HCT116 (cell line): ENCODE results near the gene ETV7. TPM values are rescaled to one million over a fixed set of nuclear protein-coding genes. Genes with fewer than 3 reads are reported as not detected.

ENCODE experiments used
- ATAC-seq: fragments of 200-7000 bp; cut with Tn5 transposase; 2 replicates; pipeline ENCODE4 v1.9.1; 2020; ENCODE audit warnings: mild to moderate bottlenecking, moderate library complexity
- BruUV-seq: library from RNA; stranded (reverse); fragments of 400-500 nt; replicated peaks from 2 replicates; lab custom pipeline; 2021; lab: Mats Ljungman, UMichigan
- CTCF ChIA-PET: fragments of 300-600 bp; sonication (Branson Sonifier 250); formaldehyde crosslinking; loops from one replicate; lab custom pipeline; 2021; ENCODE audit warnings: antibody characterized with exemption; lab: Charles Lee
- POLR2A ChIA-PET: fragments of 300-600, 350-600 bp; sonication (Branson Sonifier 250); formaldehyde crosslinking; loops from one replicate; lab custom pipeline; 2021; ENCODE audit warnings: antibody characterized with exemption; lab: Charles Lee
- RAD21 ChIA-PET, 2 experiments: fragments of 300-600 bp; sonication (Branson Sonifier 250); formaldehyde crosslinking; loops; one replicate each; lab custom pipeline; 2023; ENCODE audit warnings: low total read pairs in 2 of 2; ENCODE audit not compliant: uncharacterized antibody in 2 of 2, unreplicated experiment in 2 of 2, low non-redundant PET in 1 of 2; lab: Charles Lee
- DNase-seq: peaks from one replicate; pipeline ENCODE4 v3.0.0-alpha.2; 2010; ENCODE audit warnings: low read depth, low spot score
- H2AFZ ChIP-seq: fragments of 200-600 bp; shearing (Covaris generic), sonication (generic); 2 replicates; pipeline ENCODE4 v1.6.1; 2017; ENCODE audit warnings: low read depth, mixed run types, mixed read lengths, antibody characterized with exemption, low read length; ENCODE audit not compliant: poor library complexity, severe bottlenecking
- H3K27ac ChIP-seq: 2 replicates; pipeline ENCODE4 v1.5.1; 2012; ENCODE audit warnings: low read depth, low read length
- H3K27me3 ChIP-seq: fragments of 200-600 bp; sonication (generic); 2 replicates; pipeline ENCODE4 v1.6.1; 2016; ENCODE audit warnings: mixed run types, low read length, mixed read lengths; ENCODE audit not compliant: insufficient read depth
- H3K36me3 ChIP-seq, 2 experiments: fragments of 200-500 bp in 1 of 2; fragments of 200-600 bp in 1 of 2; sonication (Bioruptor generic) in 1 of 2; sonication (generic) in 1 of 2; 2 replicates each; pipeline versions ENCODE4 v1.5.1 to v1.6.1; 2014 to 2016; ENCODE audit warnings: low read length in 2 of 2, inconsistent platforms in 1 of 2, mixed read lengths in 1 of 2, mixed run types in 1 of 2; ENCODE audit not compliant: insufficient read depth in 2 of 2, control insufficient read depth in 1 of 2
- H3K4me1 ChIP-seq, 2 experiments: fragments of 200-600 bp in 1 of 2; sonication (generic) in 1 of 2; 2 replicates each; pipeline versions ENCODE4 v1.5.1 to v1.6.1; 2012 to 2017; ENCODE audit warnings: low read length in 2 of 2, inconsistent platforms in 1 of 2, mild to moderate bottlenecking in 1 of 2, mixed read lengths in 1 of 2, mixed run types in 1 of 2, moderate library complexity in 1 of 2; ENCODE audit not compliant: insufficient read depth in 2 of 2, control insufficient read depth in 1 of 2
- H3K4me2 ChIP-seq: fragments of 200-600 bp; sonication (generic); 2 replicates; pipeline ENCODE4 v1.6.1; 2017; ENCODE audit warnings: mixed run types, low read length, mixed read lengths
- H3K4me3 ChIP-seq, 2 experiments: fragments of 200-600 bp in 1 of 2; sonication (generic) in 1 of 2; replicated peaks in 1 of 2; 2 replicates each; pipeline ENCODE4 v1.5.1; 2011 to 2016; ENCODE audit warnings: low read length in 2 of 2, control low read depth in 1 of 2, low read depth in 1 of 2, mild to moderate bottlenecking in 1 of 2, mixed read lengths in 1 of 2, mixed run types in 1 of 2
- H3K79me2 ChIP-seq: fragments of 200-600 bp; sonication (generic); 2 replicates; pipeline ENCODE4 v1.6.1; 2017; ENCODE audit warnings: mild to moderate bottlenecking, mixed run types, low read length, moderate library complexity, mixed read lengths; ENCODE audit not compliant: insufficient read depth
- H3K9ac ChIP-seq: fragments of 200-600 bp; sonication (generic); 2 replicates; pipeline ENCODE4 v1.6.1; 2016; ENCODE audit warnings: low read length, mixed read lengths
- H3K9me2 ChIP-seq: fragments of 200-600 bp; sonication (generic), shearing (Covaris generic); 2 replicates; pipeline ENCODE4 v1.6.1; 2017; ENCODE audit warnings: mixed run types, mild to moderate bottlenecking, moderate library complexity; ENCODE audit not compliant: insufficient read depth
- H3K9me3 ChIP-seq, 2 experiments: fragments of 200-500 bp in 1 of 2; fragments of 200-600 bp in 1 of 2; sonication (Bioruptor generic) in 1 of 2; sonication (generic) in 1 of 2; 2 replicates each; pipeline ENCODE4 v1.6.1; 2014 to 2017; ENCODE audit warnings: low read length in 2 of 2, mixed read lengths in 2 of 2, inconsistent platforms in 1 of 2, low read depth in 1 of 2, mild to moderate bottlenecking in 1 of 2, mixed run types in 1 of 2, moderate library complexity in 1 of 2; ENCODE audit not compliant: control insufficient read depth in 1 of 2, insufficient read depth in 1 of 2
- H4K20me1 ChIP-seq: fragments of 200-600 bp; sonication (generic), shearing (Covaris generic); 2 replicates; pipeline ENCODE4 v1.6.1; 2017; ENCODE audit warnings: mixed run types, mild to moderate bottlenecking, moderate library complexity; ENCODE audit not compliant: insufficient read depth
- ELF1 ChIP-seq: IDR thresholded peaks from 2 replicates; pipeline ENCODE4 v1.6.1; 2012; ENCODE audit warnings: low read depth, borderline replicate concordance
- JUND ChIP-seq: IDR thresholded peaks from 2 replicates; pipeline ENCODE4 v1.6.1; 2012
- POLR2A ChIP-seq: IDR thresholded peaks from 2 replicates; pipeline ENCODE4 v1.7.0; 2011; ENCODE audit warnings: borderline replicate concordance; ENCODE audit not compliant: insufficient read depth, insufficient read length; ENCODE audit errors: extremely low read depth
- POLR2AphosphoS5 ChIP-seq: IDR thresholded peaks from 2 replicates; pipeline ENCODE4 v1.6.1; 2011; ENCODE audit warnings: mild to moderate bottlenecking, low read depth, low read length, moderate library complexity
- SP1 ChIP-seq: IDR thresholded peaks from 2 replicates; pipeline ENCODE4 v1.6.1; 2012; ENCODE audit warnings: low read depth
- ZNF274 ChIP-seq: fragments of 200-500 bp; sonication (Bioruptor generic); IDR thresholded peaks from 2 replicates; pipeline ENCODE4 v1.6.1; 2014; ENCODE audit warnings: mild to moderate bottlenecking, low read depth, low read length, inconsistent platforms
- intact Hi-C: fragments of 100-400 bp; cut with micrococcal nuclease; formaldehyde crosslinking; loops from 2 replicates; pipeline ENCODE4 v1.10.0; 2022
- total RNA-seq: library from RNA; stranded (reverse); gene quantifications from one replicate; pipeline ENCODE4 v1.2.1, GENCODE V29; 2021; ENCODE audit not compliant: unreplicated experiment
- TF ChIP-seq, protein P1 (sequence below), 3 experiments: fragments of 200-600 bp in 1 of 3; sonication (generic) in 1 of 3; IDR thresholded peaks in 2 of 3; conservative IDR thresholded peaks in 1 of 3; 2 replicates each; pipeline ENCODE4 v1.5.1; 2012 to 2017; ENCODE audit warnings: low read depth in 2 of 3, low read length in 2 of 3, antibody characterized with exemption in 1 of 3, borderline replicate concordance in 1 of 3, control low read depth in 1 of 3, mild to moderate bottlenecking in 1 of 3, mixed read lengths in 1 of 3, mixed run types in 1 of 3, moderate library complexity in 1 of 3; ENCODE audit not compliant: insufficient read depth in 1 of 3
- TF ChIP-seq, protein P2 (sequence below): IDR thresholded peaks from 2 replicates; pipeline ENCODE4 v1.6.1; 2012
- TF ChIP-seq, protein P3 (sequence below): IDR thresholded peaks from 2 replicates; pipeline ENCODE4 v1.6.1; 2011; ENCODE audit warnings: mild to moderate bottlenecking, low read length, moderate library complexity; ENCODE audit not compliant: insufficient replicate concordance; ENCODE audit errors: extremely low read depth
- TF ChIP-seq, protein P4 (sequence below): IDR thresholded peaks from 2 replicates; pipeline ENCODE4 v1.6.1; 2012; ENCODE audit warnings: low read depth

Gene ETV7
- total RNA-seq, 1 experiment from 2014 or later, result 1.0 TPM

DNA sequence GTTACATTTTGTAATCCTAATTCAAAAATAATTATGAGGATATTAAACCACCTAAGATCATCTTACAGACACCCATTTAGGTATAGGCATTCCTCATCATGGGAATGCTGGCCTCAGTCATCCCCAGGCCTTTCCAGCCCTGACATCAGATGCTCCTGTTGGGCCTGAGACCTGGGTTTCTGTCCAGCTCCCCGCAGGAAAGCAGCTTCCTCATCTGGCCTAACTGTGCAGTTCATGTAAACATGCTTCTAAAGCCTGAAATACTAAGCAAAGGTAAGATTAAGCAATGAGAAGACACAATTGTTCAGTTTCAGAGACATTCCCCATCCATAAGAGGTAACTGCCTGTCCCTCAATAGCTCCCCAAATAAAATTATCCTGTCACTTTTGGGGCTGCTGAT, 19.0 kb downstream of the ETV7 start:
- DNase-seq, result no peak
- no peak overlapping the region for H3K4me2 ChIP-seq
- no peaks in the 10 kb centered on the region for H3K36me3 ChIP-seq
- H3K9ac ChIP-seq, result no peak overlapping the region
- TF ChIP-seq, protein P1, sequence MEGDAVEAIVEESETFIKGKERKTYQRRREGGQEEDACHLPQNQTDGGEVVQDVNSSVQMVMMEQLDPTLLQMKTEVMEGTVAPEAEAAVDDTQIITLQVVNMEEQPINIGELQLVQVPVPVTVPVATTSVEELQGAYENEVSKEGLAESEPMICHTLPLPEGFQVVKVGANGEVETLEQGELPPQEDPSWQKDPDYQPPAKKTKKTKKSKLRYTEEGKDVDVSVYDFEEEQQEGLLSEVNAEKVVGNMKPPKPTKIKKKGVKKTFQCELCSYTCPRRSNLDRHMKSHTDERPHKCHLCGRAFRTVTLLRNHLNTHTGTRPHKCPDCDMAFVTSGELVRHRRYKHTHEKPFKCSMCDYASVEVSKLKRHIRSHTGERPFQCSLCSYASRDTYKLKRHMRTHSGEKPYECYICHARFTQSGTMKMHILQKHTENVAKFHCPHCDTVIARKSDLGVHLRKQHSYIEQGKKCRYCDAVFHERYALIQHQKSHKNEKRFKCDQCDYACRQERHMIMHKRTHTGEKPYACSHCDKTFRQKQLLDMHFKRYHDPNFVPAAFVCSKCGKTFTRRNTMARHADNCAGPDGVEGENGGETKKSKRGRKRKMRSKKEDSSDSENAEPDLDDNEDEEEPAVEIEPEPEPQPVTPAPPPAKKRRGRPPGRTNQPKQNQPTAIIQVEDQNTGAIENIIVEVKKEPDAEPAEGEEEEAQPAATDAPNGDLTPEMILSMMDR (IDR thresholded peaks at IDR 0.05 in 2 of 3, conservative IDR thresholded peaks at IDR 0.05 in 1 of 3; ENCODE audit: borderline replicate concordance in 1 of 3, insufficient read depth in 1 of 3, low read depth in 2 of 3, low read length in 2 of 3), result no peak
- TF ChIP-seq POLR2A (no peak), ZNF274 (no peak), POLR2AphosphoS5 (no peak), JUND (no peak), ELF1 (no peak), SP1 (no peak)
- TF ChIP-seq, protein P2, sequence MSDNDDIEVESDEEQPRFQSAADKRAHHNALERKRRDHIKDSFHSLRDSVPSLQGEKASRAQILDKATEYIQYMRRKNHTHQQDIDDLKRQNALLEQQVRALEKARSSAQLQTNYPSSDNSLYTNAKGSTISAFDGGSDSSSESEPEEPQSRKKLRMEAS, result no peak
- TF ChIP-seq, protein P3, sequence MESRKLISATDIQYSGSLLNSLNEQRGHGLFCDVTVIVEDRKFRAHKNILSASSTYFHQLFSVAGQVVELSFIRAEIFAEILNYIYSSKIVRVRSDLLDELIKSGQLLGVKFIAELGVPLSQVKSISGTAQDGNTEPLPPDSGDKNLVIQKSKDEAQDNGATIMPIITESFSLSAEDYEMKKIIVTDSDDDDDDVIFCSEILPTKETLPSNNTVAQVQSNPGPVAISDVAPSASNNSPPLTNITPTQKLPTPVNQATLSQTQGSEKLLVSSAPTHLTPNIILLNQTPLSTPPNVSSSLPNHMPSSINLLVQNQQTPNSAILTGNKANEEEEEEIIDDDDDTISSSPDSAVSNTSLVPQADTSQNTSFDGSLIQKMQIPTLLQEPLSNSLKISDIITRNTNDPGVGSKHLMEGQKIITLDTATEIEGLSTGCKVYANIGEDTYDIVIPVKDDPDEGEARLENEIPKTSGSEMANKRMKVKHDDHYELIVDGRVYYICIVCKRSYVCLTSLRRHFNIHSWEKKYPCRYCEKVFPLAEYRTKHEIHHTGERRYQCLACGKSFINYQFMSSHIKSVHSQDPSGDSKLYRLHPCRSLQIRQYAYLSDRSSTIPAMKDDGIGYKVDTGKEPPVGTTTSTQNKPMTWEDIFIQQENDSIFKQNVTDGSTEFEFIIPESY, result no peak
- TF ChIP-seq, protein P4, sequence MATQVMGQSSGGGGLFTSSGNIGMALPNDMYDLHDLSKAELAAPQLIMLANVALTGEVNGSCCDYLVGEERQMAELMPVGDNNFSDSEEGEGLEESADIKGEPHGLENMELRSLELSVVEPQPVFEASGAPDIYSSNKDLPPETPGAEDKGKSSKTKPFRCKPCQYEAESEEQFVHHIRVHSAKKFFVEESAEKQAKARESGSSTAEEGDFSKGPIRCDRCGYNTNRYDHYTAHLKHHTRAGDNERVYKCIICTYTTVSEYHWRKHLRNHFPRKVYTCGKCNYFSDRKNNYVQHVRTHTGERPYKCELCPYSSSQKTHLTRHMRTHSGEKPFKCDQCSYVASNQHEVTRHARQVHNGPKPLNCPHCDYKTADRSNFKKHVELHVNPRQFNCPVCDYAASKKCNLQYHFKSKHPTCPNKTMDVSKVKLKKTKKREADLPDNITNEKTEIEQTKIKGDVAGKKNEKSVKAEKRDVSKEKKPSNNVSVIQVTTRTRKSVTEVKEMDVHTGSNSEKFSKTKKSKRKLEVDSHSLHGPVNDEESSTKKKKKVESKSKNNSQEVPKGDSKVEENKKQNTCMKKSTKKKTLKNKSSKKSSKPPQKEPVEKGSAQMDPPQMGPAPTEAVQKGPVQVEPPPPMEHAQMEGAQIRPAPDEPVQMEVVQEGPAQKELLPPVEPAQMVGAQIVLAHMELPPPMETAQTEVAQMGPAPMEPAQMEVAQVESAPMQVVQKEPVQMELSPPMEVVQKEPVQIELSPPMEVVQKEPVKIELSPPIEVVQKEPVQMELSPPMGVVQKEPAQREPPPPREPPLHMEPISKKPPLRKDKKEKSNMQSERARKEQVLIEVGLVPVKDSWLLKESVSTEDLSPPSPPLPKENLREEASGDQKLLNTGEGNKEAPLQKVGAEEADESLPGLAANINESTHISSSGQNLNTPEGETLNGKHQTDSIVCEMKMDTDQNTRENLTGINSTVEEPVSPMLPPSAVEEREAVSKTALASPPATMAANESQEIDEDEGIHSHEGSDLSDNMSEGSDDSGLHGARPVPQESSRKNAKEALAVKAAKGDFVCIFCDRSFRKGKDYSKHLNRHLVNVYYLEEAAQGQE, result no peak
- TF ChIP-seq, all 23 proteins: peak for 0
- no peaks in the 10 kb centered on the region for H4K20me1 ChIP-seq
- H3K4me1 ChIP-seq, result no peaks in the 10 kb centered on the region
- ChIA-PET CTCF (no interaction called here), RAD21 (no interaction called here), POLR2A (no interaction called here)
- intact Hi-C loops, result no loop called here
- no peak overlapping the region for H3K4me3 ChIP-seq
- BruUV-seq, result no TSS peak
- no peak overlapping the region for H3K27ac ChIP-seq
- no peaks in the 10 kb centered on the region for H3K79me2 ChIP-seq
- no peaks in the 10 kb centered on the region for H3K9me3 ChIP-seq
- ATAC-seq, result no peak
- no peak overlapping the region for H2AFZ ChIP-seq
- H3K27me3 ChIP-seq, result no peaks in the 10 kb centered on the region
- no peaks in the 10 kb centered on the region for H3K9me2 ChIP-seq
